IMR-90 (cell line): ENCODE measurements around the gene ELMO1.

Source experiments
- ELK1 ChIP-seq: fragments of 150-350 bp; IDR thresholded peaks from 2 replicates; pipeline ENCODE4 v1.6.1; 2016; ENCODE audit warnings: low read depth, mild to moderate bottlenecking, low read length, moderate library complexity, borderline replicate concordance
- SMC3 ChIP-seq: fragments of 150-350 bp; IDR thresholded peaks from 2 replicates; pipeline ENCODE4 v1.6.1; 2016; ENCODE audit warnings: low read depth, mild to moderate bottlenecking, antibody characterized with exemption, low read length, moderate library complexity
- USF2 ChIP-seq: fragments of 150-350 bp; IDR thresholded peaks from 2 replicates; pipeline ENCODE4 v1.6.1; 2017; ENCODE audit warnings: mild to moderate bottlenecking, antibody characterized with exemption, low read length, low read depth
- TF ChIP-seq, protein P1 (sequence below): conservative IDR thresholded peaks from 2 replicates; pipeline ENCODE4 v1.5.1; 2012; ENCODE audit warnings: mild to moderate bottlenecking, low read depth, low read length, improper control_type of control experiment

DNA sequence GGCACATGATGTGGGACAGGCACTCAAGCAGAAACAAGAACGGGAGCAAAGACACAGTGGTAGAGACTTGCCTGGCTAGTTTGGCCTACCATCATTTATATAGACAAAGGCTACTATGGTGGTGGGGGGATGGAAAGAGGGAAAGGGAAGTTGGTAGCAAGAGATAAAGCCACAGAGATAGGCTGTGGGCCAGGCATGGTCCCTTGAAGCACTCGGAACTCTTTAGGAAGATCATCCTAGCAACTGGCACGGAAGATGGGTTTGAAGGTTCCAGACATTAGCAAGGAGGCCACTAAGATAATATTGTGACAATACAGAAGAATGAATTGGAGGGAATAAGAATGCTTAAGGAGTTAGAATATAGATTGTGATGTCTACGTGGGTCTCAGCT is 319.6 kb downstream of the ELMO1 start:
- TF ChIP-seq, protein P1, sequence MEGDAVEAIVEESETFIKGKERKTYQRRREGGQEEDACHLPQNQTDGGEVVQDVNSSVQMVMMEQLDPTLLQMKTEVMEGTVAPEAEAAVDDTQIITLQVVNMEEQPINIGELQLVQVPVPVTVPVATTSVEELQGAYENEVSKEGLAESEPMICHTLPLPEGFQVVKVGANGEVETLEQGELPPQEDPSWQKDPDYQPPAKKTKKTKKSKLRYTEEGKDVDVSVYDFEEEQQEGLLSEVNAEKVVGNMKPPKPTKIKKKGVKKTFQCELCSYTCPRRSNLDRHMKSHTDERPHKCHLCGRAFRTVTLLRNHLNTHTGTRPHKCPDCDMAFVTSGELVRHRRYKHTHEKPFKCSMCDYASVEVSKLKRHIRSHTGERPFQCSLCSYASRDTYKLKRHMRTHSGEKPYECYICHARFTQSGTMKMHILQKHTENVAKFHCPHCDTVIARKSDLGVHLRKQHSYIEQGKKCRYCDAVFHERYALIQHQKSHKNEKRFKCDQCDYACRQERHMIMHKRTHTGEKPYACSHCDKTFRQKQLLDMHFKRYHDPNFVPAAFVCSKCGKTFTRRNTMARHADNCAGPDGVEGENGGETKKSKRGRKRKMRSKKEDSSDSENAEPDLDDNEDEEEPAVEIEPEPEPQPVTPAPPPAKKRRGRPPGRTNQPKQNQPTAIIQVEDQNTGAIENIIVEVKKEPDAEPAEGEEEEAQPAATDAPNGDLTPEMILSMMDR, result no peak
- TF ChIP-seq SMC3 (no peak), ELK1 (no peak), USF2 (no peak)
